ENCODE measurements around the gene SELE.
"Not testable (repeated sequence)": the region's sequence is repeated elsewhere in the genome, so short reads cannot be mapped to it uniquely, and the experiment has no call there.

SELE gene

GRCh38 chr1:169683168-169683567 lies 50.7 kb downstream of the SELE start:
- DNase-seq (ENCODE audit: low spot score) = not testable (repeated sequence)

GRCh38 chr1:169682071-169682470 lies 51.8 kb downstream of the SELE start:
- DNase-seq (ENCODE audit: low spot score) = no peak

GRCh38 chr1:169681140-169681539 lies 52.7 kb downstream of the SELE start:
- no peak for DNase-seq (ENCODE audit: low spot score)

- DNase-seq (ENCODE audit: low spot score) = no peak
Measured at GRCh38 chr1:169680377-169681019, 53.4 kb downstream of the SELE start.

DNA sequence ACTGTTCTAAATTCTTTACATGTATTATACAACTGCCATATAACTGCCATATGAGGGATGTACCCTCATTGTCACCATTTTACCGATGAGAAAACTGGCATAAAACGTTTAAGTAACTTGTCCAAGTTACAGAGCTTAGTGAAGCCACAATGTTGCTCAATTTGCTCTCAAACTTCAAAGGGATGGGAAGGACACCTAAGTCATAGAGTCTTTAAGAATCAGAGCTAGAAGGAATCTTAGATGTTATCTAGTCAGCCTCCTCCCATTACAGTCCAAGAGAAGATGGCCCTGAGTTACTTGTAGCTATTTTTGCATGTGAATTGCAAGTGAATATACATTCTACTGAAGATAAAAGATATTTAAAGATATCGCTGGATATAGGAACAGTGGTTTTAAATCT lies 54.2 kb downstream of the SELE start:
- no peak for DNase-seq (ENCODE audit: low spot score)

- DNase-seq (ENCODE audit: low spot score) = no peak
Measured at GRCh38 chr1:169676001-169676400, 57.9 kb downstream of the SELE start.
